ENCODE data around the gene SLC2A13. TPM values are rescaled to one million over a fixed set of nuclear protein-coding genes. Genes with fewer than 3 reads are reported as not detected.
"Not testable (repeated sequence)": the region's sequence is repeated elsewhere in the genome, so short reads cannot be mapped to it uniquely, and the experiment has no call there.

Gene SLC2A13
- total RNA-seq, 1 donor from 2014 or later = 6.9 TPM

GRCh38 chr12:39867631-39868327 lies 238.1 kb downstream of the SLC2A13 start:
- TF ChIP-seq CTCF (IDR thresholded peaks at IDR 0.05) = no peak
- Mint-ChIP-seq H3K36me3 (ENCODE audit: unreplicated experiment) (no peaks in the 10 kb centered on the region), H3K27ac (ENCODE audit: unreplicated experiment) (no peak overlapping the region), H3K4me3 (ENCODE audit: unreplicated experiment) (no peak overlapping the region), H3K27me3 (ENCODE audit: unreplicated experiment) (no peaks in the 10 kb centered on the region), H3K9me3 (ENCODE audit: unreplicated experiment) (no peaks in the 10 kb centered on the region), H3K4me1 (ENCODE audit: unreplicated experiment) (no peaks in the 10 kb centered on the region)
- DNase-seq (ENCODE audit: extremely low spot score, unreplicated experiment) = no peak

GRCh38 chr12:39866135-39866534 lies 239.7 kb downstream of the SLC2A13 start:
- Mint-ChIP-seq H3K4me3 (ENCODE audit: unreplicated experiment) (no peak overlapping the region), H3K9me3 (ENCODE audit: unreplicated experiment) (no peaks in the 10 kb centered on the region), H3K27me3 (ENCODE audit: unreplicated experiment) (no peaks in the 10 kb centered on the region), H3K36me3 (ENCODE audit: unreplicated experiment) (no peaks in the 10 kb centered on the region), H3K27ac (ENCODE audit: unreplicated experiment) (no peak overlapping the region), H3K4me1 (ENCODE audit: unreplicated experiment) (no peaks in the 10 kb centered on the region)
- no peak for TF ChIP-seq CTCF (IDR thresholded peaks at IDR 0.05)
- no peak for DNase-seq (ENCODE audit: extremely low spot score, unreplicated experiment)

- no peaks in the 10 kb centered on the region for H3K27me3 Mint-ChIP-seq (ENCODE audit: unreplicated experiment)
- no peaks in the 10 kb centered on the region for H3K4me1 Mint-ChIP-seq (ENCODE audit: unreplicated experiment)
- H3K36me3 Mint-ChIP-seq (ENCODE audit: unreplicated experiment) = no peaks in the 10 kb centered on the region
- DNase-seq (ENCODE audit: extremely low spot score, unreplicated experiment) = no peak
- H3K27ac Mint-ChIP-seq (ENCODE audit: unreplicated experiment) = no peak overlapping the region
- H3K4me3 Mint-ChIP-seq (ENCODE audit: unreplicated experiment) = no peak overlapping the region
- no peak for TF ChIP-seq CTCF (IDR thresholded peaks at IDR 0.05)
- H3K9me3 Mint-ChIP-seq (ENCODE audit: unreplicated experiment) = no peaks in the 10 kb centered on the region
Observed at GRCh38 chr12:39860695-39861094, 245.2 kb downstream of the SLC2A13 start.

- H3K27ac Mint-ChIP-seq (ENCODE audit: unreplicated experiment) = no peak overlapping the region
- H3K4me1 Mint-ChIP-seq (ENCODE audit: unreplicated experiment) = no peaks in the 10 kb centered on the region
- no peaks in the 10 kb centered on the region for H3K9me3 Mint-ChIP-seq (ENCODE audit: unreplicated experiment)
- no peaks in the 10 kb centered on the region for H3K36me3 Mint-ChIP-seq (ENCODE audit: unreplicated experiment)
- DNase-seq (ENCODE audit: extremely low spot score, unreplicated experiment) = no peak
- H3K4me3 Mint-ChIP-seq (ENCODE audit: unreplicated experiment) = no peak overlapping the region
- no peaks in the 10 kb centered on the region for H3K27me3 Mint-ChIP-seq (ENCODE audit: unreplicated experiment)
- TF ChIP-seq CTCF (IDR thresholded peaks at IDR 0.05) = no peak
Observed at GRCh38 chr12:39853003-39853402, 252.9 kb downstream of the SLC2A13 start.

GRCh38 chr12:39852346-39852745 lies 253.5 kb downstream of the SLC2A13 start:
- Mint-ChIP-seq H3K27ac (ENCODE audit: unreplicated experiment) (no peak overlapping the region), H3K36me3 (ENCODE audit: unreplicated experiment) (no peaks in the 10 kb centered on the region), H3K27me3 (ENCODE audit: unreplicated experiment) (no peaks in the 10 kb centered on the region), H3K9me3 (ENCODE audit: unreplicated experiment) (no peaks in the 10 kb centered on the region), H3K4me3 (ENCODE audit: unreplicated experiment) (no peak overlapping the region), H3K4me1 (ENCODE audit: unreplicated experiment) (no peaks in the 10 kb centered on the region)
- DNase-seq (ENCODE audit: extremely low spot score, unreplicated experiment) = no peak
- no peak for TF ChIP-seq CTCF (IDR thresholded peaks at IDR 0.05)

GRCh38 chr12:39848218-39848617 lies 257.7 kb downstream of the SLC2A13 start:
- not testable (repeated sequence) for DNase-seq (ENCODE audit: extremely low spot score, unreplicated experiment); H3K4me1 Mint-ChIP-seq (ENCODE audit: unreplicated experiment); H3K9me3 Mint-ChIP-seq (ENCODE audit: unreplicated experiment); H3K4me3 Mint-ChIP-seq (ENCODE audit: unreplicated experiment); H3K27me3 Mint-ChIP-seq (ENCODE audit: unreplicated experiment); H3K27ac Mint-ChIP-seq (ENCODE audit: unreplicated experiment); H3K36me3 Mint-ChIP-seq (ENCODE audit: unreplicated experiment)
